ENCODE data around the gene EFNA3.

GRCh38 chr1:155035936-155036335 is 42.7 kb upstream of the EFNA3 start:
- TF ChIP-seq, protein P1, sequence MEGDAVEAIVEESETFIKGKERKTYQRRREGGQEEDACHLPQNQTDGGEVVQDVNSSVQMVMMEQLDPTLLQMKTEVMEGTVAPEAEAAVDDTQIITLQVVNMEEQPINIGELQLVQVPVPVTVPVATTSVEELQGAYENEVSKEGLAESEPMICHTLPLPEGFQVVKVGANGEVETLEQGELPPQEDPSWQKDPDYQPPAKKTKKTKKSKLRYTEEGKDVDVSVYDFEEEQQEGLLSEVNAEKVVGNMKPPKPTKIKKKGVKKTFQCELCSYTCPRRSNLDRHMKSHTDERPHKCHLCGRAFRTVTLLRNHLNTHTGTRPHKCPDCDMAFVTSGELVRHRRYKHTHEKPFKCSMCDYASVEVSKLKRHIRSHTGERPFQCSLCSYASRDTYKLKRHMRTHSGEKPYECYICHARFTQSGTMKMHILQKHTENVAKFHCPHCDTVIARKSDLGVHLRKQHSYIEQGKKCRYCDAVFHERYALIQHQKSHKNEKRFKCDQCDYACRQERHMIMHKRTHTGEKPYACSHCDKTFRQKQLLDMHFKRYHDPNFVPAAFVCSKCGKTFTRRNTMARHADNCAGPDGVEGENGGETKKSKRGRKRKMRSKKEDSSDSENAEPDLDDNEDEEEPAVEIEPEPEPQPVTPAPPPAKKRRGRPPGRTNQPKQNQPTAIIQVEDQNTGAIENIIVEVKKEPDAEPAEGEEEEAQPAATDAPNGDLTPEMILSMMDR (IDR thresholded peaks at IDR 0.05; ENCODE audit: insufficient read depth, low read depth, low read length), result no peak
- TF ChIP-seq EZH2 (IDR thresholded peaks at IDR 0.05; ENCODE audit: insufficient read depth, low read length), result no peak
